ENCODE data around the gene GMIP. TPM values are rescaled to one million over a fixed set of nuclear protein-coding genes. Genes with fewer than 3 reads are reported as not detected.
A peak's percentile ranks its signal among the peaks of the same experiment; 100 is the strongest.

GMIP gene
- total and polyA plus RNA-seq, 2 donors (not counting 3 experiments of a cell fraction or from before 2014, with no cell fraction given): 7.8 to 19.8 TPM

GRCh38 chr19:19642506-19643157, 825 bp downstream of the GMIP start:
- H3K36me3 ChIP-seq (ENCODE audit: control insufficient read depth in 2 of 2, extremely low read depth in 1 of 2, insufficient read depth in 2 of 2, low read length in 2 of 2): peaks cover 2 to 24% of the 10 kb centered on the region in 2 experiments
- peak; percentile 31 for FAIRE-seq
- H4K20me1 ChIP-seq (replicated peaks; ENCODE audit: control insufficient read depth, extremely low read depth, insufficient read depth, low read length): no peaks in the 10 kb centered on the region
- no peaks in the 10 kb centered on the region for H3K79me2 ChIP-seq (ENCODE audit: control insufficient read depth, insufficient read depth, low read length)
- H3K27me3 ChIP-seq (ENCODE audit: control insufficient read depth in 2 of 2, insufficient read depth in 2 of 2, low read length in 2 of 2): no peaks in the 10 kb centered on the region
- TF ChIP-seq JUN (IDR thresholded peaks at IDR 0.05; ENCODE audit: borderline replicate concordance, insufficient read depth, insufficient read length, low read depth) (no peak), POLR2A (IDR thresholded peaks at IDR 0.05; ENCODE audit: low read depth, low read length) (no peak), EZH2 (IDR thresholded peaks at IDR 0.05; ENCODE audit: borderline replicate concordance, low read depth, low read length, severe bottlenecking) (no peak)
- POLR2A ChIA-PET: no interaction called here
- dilution Hi-C loops (cut with MboI; ENCODE audit: extremely low pct_ligation_motif_present, low sequenced_read_pairs): no loop called here
- peak overlapping the region; percentile 41 for H3K4me2 ChIP-seq (ENCODE audit: insufficient read depth, low read length)
- H3K27ac ChIP-seq (ENCODE audit: insufficient read depth, low read depth, low read length): peak overlapping the region; percentile 54
- H2AFZ ChIP-seq (ENCODE audit: low read depth, low read length): peak overlapping the region; percentile 68
- peak overlapping the region; percentile 72 to 98 (median 78) for H3K4me3 ChIP-seq (replicated peaks in 1 of 3; ENCODE audit: insufficient read depth in 1 of 3, low read depth in 1 of 3, low read length in 3 of 3)
- CTCF ChIA-PET: no interaction called here
- H3K9me3 ChIP-seq (replicated peaks; ENCODE audit: control insufficient read depth, insufficient read depth, low read length): no peaks in the 10 kb centered on the region
- DNase-seq (ENCODE audit: low read depth, low spot score): peak; percentile 16
- peak overlapping the region; percentile 64 for H3K9ac ChIP-seq (replicated peaks; ENCODE audit: extremely low read depth, insufficient read depth, low read length)
- no peaks in the 10 kb centered on the region for H3K9me1 ChIP-seq (replicated peaks; ENCODE audit: control insufficient read depth, extremely low read depth, insufficient read depth, low read length)
- no TSS peak for BruUV-seq (replicated peaks)
- H3K4me1 ChIP-seq (ENCODE audit: control insufficient read depth, extremely low read depth, insufficient read depth, low read length): peaks cover 4% of the 10 kb centered on the region
- intact Hi-C loops (cut with micrococcal nuclease): loop anchor here (5.0 kb wide), 1 partner anchor 90 kb away; no protein-coding TSS in a partner anchor

DNA sequence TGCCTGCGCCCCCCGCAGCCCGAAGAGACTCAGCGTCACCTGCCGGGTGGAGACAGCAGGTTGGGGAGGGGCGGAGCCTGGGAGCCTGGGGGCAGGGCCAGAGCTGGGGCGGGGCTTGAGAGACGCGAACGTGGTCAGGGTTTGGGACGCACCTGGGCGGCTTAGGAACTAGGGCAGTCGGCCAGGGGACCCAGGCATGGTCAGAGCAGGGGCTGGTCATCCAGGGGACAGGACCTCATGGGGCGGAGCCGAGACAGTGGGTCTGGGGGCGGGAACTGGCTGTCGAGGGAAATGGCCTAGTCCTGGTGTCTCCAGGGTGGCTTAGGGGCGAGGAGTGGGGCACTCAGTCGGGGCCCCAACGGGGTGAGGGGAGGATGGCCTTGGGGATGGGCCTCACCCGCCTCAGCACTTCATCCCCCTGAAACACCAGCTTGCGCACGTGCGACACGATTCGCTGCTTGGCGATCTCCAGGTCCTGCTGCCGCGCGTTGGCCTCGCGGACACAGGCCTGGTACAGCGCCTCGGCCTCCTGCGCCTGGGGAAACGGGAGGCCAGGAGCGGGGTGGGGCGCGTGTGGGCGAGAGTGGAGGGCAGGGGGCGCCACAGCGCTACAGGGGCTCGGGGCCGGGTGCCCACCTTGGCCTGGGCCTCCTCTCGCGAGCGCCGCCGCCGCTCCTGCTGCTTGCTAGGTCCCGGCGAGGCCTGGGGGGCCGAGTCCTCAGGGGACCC, 5.8 kb downstream of the GMIP start:
- intact Hi-C loops (cut with micrococcal nuclease) (no loop called here), dilution Hi-C loops (cut with MboI; ENCODE audit: extremely low pct_ligation_motif_present, low sequenced_read_pairs) (no loop called here)
- no peaks in the 10 kb centered on the region for H3K79me2 ChIP-seq (ENCODE audit: control insufficient read depth, insufficient read depth, low read length)
- H3K9me1 ChIP-seq (replicated peaks; ENCODE audit: control insufficient read depth, extremely low read depth, insufficient read depth, low read length): no peaks in the 10 kb centered on the region
- TF ChIP-seq MAX (IDR thresholded peaks at IDR 0.05; ENCODE audit: insufficient read depth, insufficient read length) (no peak), POLR2AphosphoS5 (IDR thresholded peaks at IDR 0.05; ENCODE audit: insufficient read depth, low read depth, low read length) (no peak), FOS (IDR thresholded peaks at IDR 0.05; ENCODE audit: borderline replicate concordance, insufficient read depth, low read length) (no peak), POLR2A (IDR thresholded peaks at IDR 0.05; ENCODE audit: low read depth, low read length) (no peak), MYC (IDR thresholded peaks at IDR 0.05; ENCODE audit: low read depth, low read length) (no peak), JUN (IDR thresholded peaks at IDR 0.05; ENCODE audit: borderline replicate concordance, insufficient read depth, insufficient read length, low read depth) (no peak), GATA2 (IDR thresholded peaks at IDR 0.05; ENCODE audit: insufficient read depth, insufficient read length, low read depth, low read length) (no peak), EZH2 (IDR thresholded peaks at IDR 0.05; ENCODE audit: borderline replicate concordance, low read depth, low read length, severe bottlenecking) (no peak)
- TF ChIP-seq, protein P1, sequence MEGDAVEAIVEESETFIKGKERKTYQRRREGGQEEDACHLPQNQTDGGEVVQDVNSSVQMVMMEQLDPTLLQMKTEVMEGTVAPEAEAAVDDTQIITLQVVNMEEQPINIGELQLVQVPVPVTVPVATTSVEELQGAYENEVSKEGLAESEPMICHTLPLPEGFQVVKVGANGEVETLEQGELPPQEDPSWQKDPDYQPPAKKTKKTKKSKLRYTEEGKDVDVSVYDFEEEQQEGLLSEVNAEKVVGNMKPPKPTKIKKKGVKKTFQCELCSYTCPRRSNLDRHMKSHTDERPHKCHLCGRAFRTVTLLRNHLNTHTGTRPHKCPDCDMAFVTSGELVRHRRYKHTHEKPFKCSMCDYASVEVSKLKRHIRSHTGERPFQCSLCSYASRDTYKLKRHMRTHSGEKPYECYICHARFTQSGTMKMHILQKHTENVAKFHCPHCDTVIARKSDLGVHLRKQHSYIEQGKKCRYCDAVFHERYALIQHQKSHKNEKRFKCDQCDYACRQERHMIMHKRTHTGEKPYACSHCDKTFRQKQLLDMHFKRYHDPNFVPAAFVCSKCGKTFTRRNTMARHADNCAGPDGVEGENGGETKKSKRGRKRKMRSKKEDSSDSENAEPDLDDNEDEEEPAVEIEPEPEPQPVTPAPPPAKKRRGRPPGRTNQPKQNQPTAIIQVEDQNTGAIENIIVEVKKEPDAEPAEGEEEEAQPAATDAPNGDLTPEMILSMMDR (IDR thresholded peaks at IDR 0.05; ENCODE audit: extremely low read depth in 1 of 2, insufficient read depth in 1 of 2, low read depth in 1 of 2, low read length in 2 of 2): no peak
- peaks cover 3 to 21% of the 10 kb centered on the region in 2 experiments for H3K36me3 ChIP-seq (ENCODE audit: control insufficient read depth in 2 of 2, extremely low read depth in 1 of 2, insufficient read depth in 2 of 2, low read length in 2 of 2)
- no peak overlapping the region for H3K9ac ChIP-seq (replicated peaks; ENCODE audit: extremely low read depth, insufficient read depth, low read length)
- H3K4me2 ChIP-seq (ENCODE audit: insufficient read depth, low read length): no peak overlapping the region
- FAIRE-seq: no peak
- BruUV-seq (replicated peaks): no TSS peak
- no peaks in the 10 kb centered on the region for H4K20me1 ChIP-seq (replicated peaks; ENCODE audit: control insufficient read depth, extremely low read depth, insufficient read depth, low read length)
- DNase-seq (ENCODE audit: low read depth, low spot score): no peak
- H3K4me3 ChIP-seq (replicated peaks in 1 of 3; ENCODE audit: insufficient read depth in 1 of 3, low read depth in 1 of 3, low read length in 3 of 3): no peak overlapping the region
- H3K27ac ChIP-seq (ENCODE audit: insufficient read depth, low read depth, low read length): no peak overlapping the region
- no peaks in the 10 kb centered on the region for H3K27me3 ChIP-seq (ENCODE audit: control insufficient read depth in 2 of 2, insufficient read depth in 2 of 2, low read length in 2 of 2)
- CTCF ChIA-PET: no interaction called here
- peaks cover 2% of the 10 kb centered on the region for H3K4me1 ChIP-seq (ENCODE audit: control insufficient read depth, extremely low read depth, insufficient read depth, low read length)
- no peaks in the 10 kb centered on the region for H3K9me3 ChIP-seq (replicated peaks; ENCODE audit: control insufficient read depth, insufficient read depth, low read length)
- POLR2A ChIA-PET: no interaction called here
- H2AFZ ChIP-seq (ENCODE audit: low read depth, low read length): no peak overlapping the region

All from endothelial cell of umbilical vein (primary cell).